ENCODE measurements around the gene TENT5C. TPM values are rescaled to one million over a fixed set of nuclear protein-coding genes. Genes with fewer than 3 reads are reported as not detected.
A peak's percentile ranks its signal among the peaks of the same experiment; 100 is the strongest.

TENT5C gene
- total and polyA plus RNA-seq, 7 experiments from 2014 or later = 0.91 to 47.0 (median 3.9) TPM

DNA sequence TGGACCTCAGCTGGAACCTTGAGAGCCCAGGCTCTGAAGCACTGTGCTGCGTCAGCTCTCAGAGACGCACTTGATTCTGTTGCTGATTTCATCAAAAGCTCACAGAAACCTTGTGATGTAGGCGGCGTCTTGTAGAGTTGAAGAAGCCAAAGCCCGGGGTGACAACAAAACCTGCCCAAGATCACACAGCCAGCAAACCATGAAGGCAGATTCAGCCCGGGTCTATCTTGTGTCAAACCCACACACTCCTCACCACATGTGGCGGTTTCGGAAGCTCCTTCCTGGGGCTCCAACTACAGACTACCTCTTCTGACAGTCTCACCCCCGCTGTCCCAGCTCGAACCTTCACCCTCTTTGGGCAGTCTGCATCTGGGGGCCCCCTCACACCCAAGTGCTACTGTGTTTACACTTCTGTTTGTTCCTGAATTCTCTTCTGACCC, 50.4 kb downstream of the TENT5C start:
- H3K27me3 ChIP-seq (ENCODE audit: control insufficient read depth in 2 of 2, insufficient read depth in 2 of 2, low read length in 2 of 2) = no peaks in the 10 kb centered on the region
- H3K36me3 ChIP-seq (ENCODE audit: control insufficient read depth in 2 of 3, insufficient read depth in 3 of 3, low read length in 3 of 3) = no peaks in the 10 kb centered on the region
- peak overlapping the region; percentile 79 to 98 (median 88) for H3K27ac Mint-ChIP-seq
- ChIA-PET POLR2A (interaction anchor here (0.6 to 3.1 kb wide), 5 partner anchors 8 to 888 kb away, joined by 3 to 42 read pairs (median 5); partner anchors contain the start of genes MAN1A2 and TENT5C), CTCF (interaction anchor here (0.9 to 6.0 kb wide), 5 partner anchors 10 to 335 kb away, joined by 3 to 38 read pairs (median 3); partner anchors contain the start of gene TENT5C)
- intact Hi-C loops (cut with micrococcal nuclease) = loop anchor here (1.0 to 5.0 kb wide), 8 partner anchors 8 to 289 kb away; partner anchors contain the start of genes GDAP2 (in 2 of the 2), WDR3 (in 2 of the 2), MAN1A2 (in 1 of the 2) and TENT5C (in 1 of the 2)
- H3K27ac ChIP-seq (ENCODE audit: low read depth, low read length) = peak overlapping the region; percentile 5
- H3K36me3 Mint-ChIP-seq = peaks cover 0 to 13% (median 0%) of the 10 kb centered on the region in 5 donors
- peaks cover 0 to 46% (median 10%) of the 10 kb centered on the region in 5 donors for H3K27me3 Mint-ChIP-seq
- DNase-seq (peak; percentile 48 to 91 (median 87)), ATAC-seq (peak; percentile 84)
- H3K4me3 ChIP-seq (ENCODE audit: low read length) = peak overlapping the region; percentile 17
- H3K4me1 ChIP-seq (ENCODE audit: control insufficient read depth in 2 of 2, insufficient read depth in 2 of 2, low read length in 2 of 2) = peaks cover 80 to 94% of the 10 kb centered on the region in 2 donors
- peaks cover 83 to 94% (median 88%) of the 10 kb centered on the region in 7 donors for H3K4me1 Mint-ChIP-seq
- H3K9me3 Mint-ChIP-seq = peaks cover 0 to 4% (median 2%) of the 10 kb centered on the region in 11 donors
- H3K9me3 ChIP-seq (ENCODE audit: control insufficient read depth in 2 of 3, low read length in 3 of 3) = no peaks in the 10 kb centered on the region
- peak overlapping the region; percentile 63 to 84 (median 76) for H3K4me3 Mint-ChIP-seq

DNA sequence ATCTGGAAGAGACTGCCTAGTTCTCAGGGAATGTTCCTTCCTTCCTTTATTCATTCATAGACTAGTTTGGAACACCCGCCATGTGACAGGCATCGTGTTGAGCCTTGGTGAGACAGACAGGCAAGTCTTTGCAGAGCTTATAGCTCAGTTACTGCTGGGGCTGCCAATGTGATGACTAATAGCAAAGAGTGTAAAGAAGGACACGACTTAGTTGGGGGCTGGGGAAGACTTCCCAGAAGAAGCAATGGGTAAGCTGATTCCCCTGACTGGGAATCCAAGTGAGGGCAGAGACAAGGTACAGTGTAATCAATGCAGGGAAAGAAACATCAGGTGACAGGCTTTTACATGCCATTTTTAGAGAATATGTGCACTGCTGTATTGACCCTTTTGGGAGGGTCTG, 51.2 kb downstream of the TENT5C start:
- Histone ChIP-seq H3K4me3 (ENCODE audit: low read length) (peak overlapping the region; percentile 17), H3K27ac (ENCODE audit: low read depth, low read length) (no peak overlapping the region), H3K4me1 (ENCODE audit: control insufficient read depth in 2 of 2, insufficient read depth in 2 of 2, low read length in 2 of 2) (peaks cover 85 to 94% of the 10 kb centered on the region in 2 donors), H3K36me3 (ENCODE audit: control insufficient read depth in 2 of 3, insufficient read depth in 3 of 3, low read length in 3 of 3) (no peaks in the 10 kb centered on the region), H3K27me3 (ENCODE audit: control insufficient read depth in 2 of 2, insufficient read depth in 2 of 2, low read length in 2 of 2) (no peaks in the 10 kb centered on the region), H3K9me3 (ENCODE audit: control insufficient read depth in 2 of 3, low read length in 3 of 3) (no peaks in the 10 kb centered on the region)
- ChIA-PET CTCF (interaction anchor here (1.1 to 6.0 kb wide), 3 partner anchors 50 to 335 kb away, joined by 3 to 38 read pairs (median 10); partner anchors contain the start of gene TENT5C), POLR2A (interaction anchor here (1.1 to 3.1 kb wide), 3 partner anchors 7 to 888 kb away, joined by 3 to 42 read pairs (median 5); partner anchors contain the start of gene TENT5C)
- Mint-ChIP-seq H3K27ac (peak overlapping the region in 8 of 9 donors; percentile 28 to 98 (median 87)), H3K4me3 (peak overlapping the region in 6 of 10 donors; percentile 54 to 79 (median 73)), H3K36me3 (peaks cover 0 to 18% (median 3%) of the 10 kb centered on the region in 5 donors), H3K27me3 (peaks cover 0 to 43% (median 8%) of the 10 kb centered on the region in 5 donors), H3K9me3 (peaks cover 0 to 12% (median 7%) of the 10 kb centered on the region in 11 donors), H3K4me1 (peaks cover 81 to 97% (median 94%) of the 10 kb centered on the region in 7 donors)
- ATAC-seq = no peak
- intact Hi-C loops (cut with micrococcal nuclease) = loop anchor here (2.0 to 5.0 kb wide), 3 partner anchors 78 to 290 kb away; partner anchors contain the start of genes GDAP2 (in 2 of the 2), WDR3 (in 2 of the 2) and MAN1A2 (in 1 of the 2)
- peak in 1 of 9 donors; percentile 19 for DNase-seq

DNA sequence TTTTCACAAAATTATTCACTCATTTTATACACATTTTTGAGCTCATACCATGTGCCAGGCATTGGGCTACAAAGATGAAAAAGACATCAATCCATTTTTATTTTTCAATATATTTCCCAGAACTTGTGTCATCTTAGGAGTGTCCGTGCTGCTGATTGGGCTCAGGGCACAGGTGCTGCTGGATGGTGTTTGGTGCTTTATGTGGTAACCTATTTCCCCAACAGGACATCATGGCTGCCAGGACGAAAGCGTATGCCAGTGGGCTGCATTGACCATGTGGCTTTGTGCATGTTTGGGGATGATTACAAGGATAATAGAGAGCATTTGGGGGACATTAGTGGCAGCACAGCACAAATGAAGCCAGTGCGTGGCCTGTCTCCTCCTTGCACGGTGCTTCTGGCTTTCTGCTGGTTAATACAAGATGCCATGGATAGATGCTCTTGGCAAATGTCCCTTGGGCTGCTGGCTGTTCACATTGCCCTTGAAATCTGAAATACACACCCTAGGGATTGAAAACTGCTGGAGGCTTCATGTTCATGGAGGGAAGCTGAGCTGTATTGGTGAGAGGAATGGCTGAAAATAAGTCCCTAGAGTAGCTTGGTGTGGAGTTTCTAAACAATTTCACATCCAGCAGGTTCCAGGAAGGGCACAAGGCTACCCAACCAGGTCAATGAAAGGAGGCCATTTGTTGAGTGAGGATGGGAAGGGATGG, 52.3 kb downstream of the TENT5C start:
- CTCF ChIA-PET = interaction anchor here (0.8 to 6.0 kb wide), 6 partner anchors 16 to 123 kb away, joined by 3 to 38 read pairs (median 5); no protein-coding TSS in a partner anchor
- intact Hi-C loops (cut with micrococcal nuclease) = loop anchor here (2.0 to 5.0 kb wide), 5 partner anchors 15 to 597 kb away; partner anchors contain the start of genes GDAP2 (in 2 of the 2), WDR3 (in 2 of the 2), MAN1A2 (in 1 of the 2) and TTF2 (in 1 of the 2)

GRCh38 chr1:117658676-117659075, 52.8 kb downstream of the TENT5C start:
- ATAC-seq (peak; percentile 68), DNase-seq (peak; percentile 28 to 89 (median 85))
- intact Hi-C loops (cut with micrococcal nuclease) = loop anchor here (2.0 to 5.0 kb wide), 3 partner anchors 16 to 598 kb away; partner anchors contain the start of genes MAN1A2 (in 1 of the 2) and TTF2 (in 1 of the 2)
- no peaks in the 10 kb centered on the region for H3K27me3 ChIP-seq (ENCODE audit: control insufficient read depth in 2 of 2, insufficient read depth in 2 of 2, low read length in 2 of 2)
- peaks cover 0 to 8% (median 0%) of the 10 kb centered on the region in 3 experiments for H3K9me3 ChIP-seq (ENCODE audit: control insufficient read depth in 2 of 3, low read length in 3 of 3)
- ChIA-PET CTCF (interaction anchor here (0.7 to 6.0 kb wide), 8 partner anchors 15 to 124 kb away, joined by 3 to 38 read pairs (median 4); no protein-coding TSS in a partner anchor), POLR2A (interaction anchor here (1.0 to 2.0 kb wide), 4 partner anchors 9 to 1221 kb away, joined by 3 to 12 read pairs (median 4); partner anchors contain the start of gene TENT5C)
- H3K4me3 ChIP-seq (ENCODE audit: low read length) = peak overlapping the region; percentile 30
- Mint-ChIP-seq H3K9me3 (peaks cover 0 to 27% (median 14%) of the 10 kb centered on the region in 11 donors), H3K27me3 (peaks cover 0 to 34% (median 0%) of the 10 kb centered on the region in 5 donors), H3K36me3 (peaks cover 2 to 25% (median 7%) of the 10 kb centered on the region in 5 donors), H3K4me3 (peak overlapping the region; percentile 40 to 86 (median 66)), H3K27ac (peak overlapping the region; percentile 13 to 95 (median 81)), H3K4me1 (peaks cover 69 to 95% (median 92%) of the 10 kb centered on the region in 7 donors)
- no peak overlapping the region for H3K27ac ChIP-seq (ENCODE audit: low read depth, low read length)
- peaks cover 76 to 94% of the 10 kb centered on the region in 2 donors for H3K4me1 ChIP-seq (ENCODE audit: control insufficient read depth in 2 of 2, insufficient read depth in 2 of 2, low read length in 2 of 2)
- H3K36me3 ChIP-seq (ENCODE audit: control insufficient read depth in 2 of 3, insufficient read depth in 3 of 3, low read length in 3 of 3) = no peaks in the 10 kb centered on the region

More for the DNA sequence above, 52.3 kb downstream of the TENT5C start:
- no peaks in the 10 kb centered on the region for H3K27me3 ChIP-seq (ENCODE audit: control insufficient read depth in 2 of 2, insufficient read depth in 2 of 2, low read length in 2 of 2)
- H3K4me1 ChIP-seq (ENCODE audit: control insufficient read depth in 2 of 2, insufficient read depth in 2 of 2, low read length in 2 of 2) = peaks cover 81 to 94% of the 10 kb centered on the region in 2 donors
- H3K4me3 ChIP-seq (ENCODE audit: low read length) = peak overlapping the region; percentile 9
- no peaks in the 10 kb centered on the region for H3K36me3 ChIP-seq (ENCODE audit: control insufficient read depth in 2 of 3, insufficient read depth in 3 of 3, low read length in 3 of 3)
- H3K27ac ChIP-seq (ENCODE audit: low read depth, low read length) = no peak overlapping the region
- peaks cover 0 to 21% (median 11%) of the 10 kb centered on the region in 11 donors for H3K9me3 Mint-ChIP-seq
- peaks cover 0 to 8% (median 0%) of the 10 kb centered on the region in 3 experiments for H3K9me3 ChIP-seq (ENCODE audit: control insufficient read depth in 2 of 3, low read length in 3 of 3)
- H3K36me3 Mint-ChIP-seq = peaks cover 0 to 21% (median 7%) of the 10 kb centered on the region in 5 donors
- peak overlapping the region; percentile 13 to 95 (median 81) for H3K27ac Mint-ChIP-seq
- H3K4me3 Mint-ChIP-seq = peak overlapping the region; percentile 22 to 86 (median 64)
- POLR2A ChIA-PET = interaction anchor here (0.6 to 3.1 kb wide), 6 partner anchors 9 to 1220 kb away, joined by 3 to 42 read pairs (median 4); partner anchors contain the start of gene TENT5C
- ATAC-seq (no peak), DNase-seq (no peak)
- H3K27me3 Mint-ChIP-seq = peaks cover 0 to 34% (median under 1%) of the 10 kb centered on the region in 5 donors
- H3K4me1 Mint-ChIP-seq = peaks cover 71 to 95% (median 92%) of the 10 kb centered on the region in 7 donors

DNA sequence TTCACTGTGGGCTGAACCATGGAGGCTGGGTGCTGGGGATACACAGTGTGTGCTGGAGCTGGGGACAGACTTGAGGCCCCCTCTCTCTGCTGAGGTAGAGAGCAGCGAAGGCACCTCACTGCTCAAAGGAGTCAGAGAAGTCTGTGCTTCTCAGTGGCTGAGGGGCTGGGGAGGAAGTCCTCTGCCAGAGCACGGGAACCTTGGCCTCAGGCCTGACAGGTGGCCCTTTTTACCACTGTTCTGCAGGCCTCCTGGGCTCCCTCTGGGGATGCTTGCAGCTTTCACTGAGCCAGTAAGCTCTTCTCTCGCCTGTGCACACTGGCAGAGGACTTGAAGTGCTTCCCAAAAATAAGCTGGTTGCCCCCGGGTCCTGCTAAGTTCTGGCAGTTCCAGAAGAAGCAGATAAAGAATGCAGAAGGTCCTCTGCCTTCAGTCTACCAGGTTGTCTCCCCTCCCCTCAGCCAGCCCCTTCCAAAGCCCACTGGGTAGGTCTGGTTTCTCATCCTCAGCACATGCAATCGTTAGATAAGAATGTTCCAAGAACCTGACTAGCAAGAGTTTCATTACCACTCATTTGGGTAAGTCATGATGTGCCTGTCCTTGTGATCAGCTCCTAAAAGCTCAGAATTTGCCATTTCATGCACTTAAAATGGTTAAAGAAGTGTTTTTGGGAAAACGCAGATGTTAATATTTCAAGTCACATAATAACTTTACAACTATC, 53.9 kb downstream of the TENT5C start:
- ChIA-PET CTCF (interaction anchor here (0.7 to 6.0 kb wide), 4 partner anchors 14 to 125 kb away, joined by 3 to 38 read pairs (median 5); no protein-coding TSS in a partner anchor), POLR2A (interaction anchor here (1.0 to 2.0 kb wide), 3 partner anchors 11 to 1222 kb away, joined by 3 to 12 read pairs (median 5); partner anchors contain the start of gene TENT5C)
- no peak overlapping the region for H3K27ac ChIP-seq (ENCODE audit: low read depth, low read length)
- peak overlapping the region in 7 of 9 donors; percentile 74 to 95 (median 85) for H3K27ac Mint-ChIP-seq
- H3K4me3 Mint-ChIP-seq = peak overlapping the region in 8 of 10 donors; percentile 12 to 86 (median 64)
- peaks cover 0 to 31% (median 0%) of the 10 kb centered on the region in 5 donors for H3K27me3 Mint-ChIP-seq
- no peaks in the 10 kb centered on the region for H3K36me3 ChIP-seq (ENCODE audit: control insufficient read depth in 2 of 3, insufficient read depth in 3 of 3, low read length in 3 of 3)
- peaks cover 69 to 95% (median 92%) of the 10 kb centered on the region in 7 donors for H3K4me1 Mint-ChIP-seq
- H3K36me3 Mint-ChIP-seq = peaks cover 3 to 30% (median 7%) of the 10 kb centered on the region in 5 donors
- H3K9me3 ChIP-seq (ENCODE audit: control insufficient read depth in 2 of 3, low read length in 3 of 3) = peaks cover 0 to 8% (median 0%) of the 10 kb centered on the region in 3 experiments
- no peak overlapping the region for H3K4me3 ChIP-seq (ENCODE audit: low read length)
- H3K27me3 ChIP-seq (ENCODE audit: control insufficient read depth in 2 of 2, insufficient read depth in 2 of 2, low read length in 2 of 2) = no peaks in the 10 kb centered on the region
- intact Hi-C loops (cut with micrococcal nuclease) = loop anchor here (2.0 to 10.0 kb wide), 7 partner anchors 17 to 1483 kb away; partner anchors contain the start of genes MAN1A2 (in 1 of the 2), TRIM45 (in 1 of the 2), TTF2 (in 1 of the 2) and WARS2 (in 1 of the 2)
- no peak for DNase-seq
- no peak for ATAC-seq
- H3K4me1 ChIP-seq (ENCODE audit: control insufficient read depth in 2 of 2, insufficient read depth in 2 of 2, low read length in 2 of 2) = peaks cover 76 to 91% of the 10 kb centered on the region in 2 donors
- peaks cover 0 to 33% (median 15%) of the 10 kb centered on the region in 11 donors for H3K9me3 Mint-ChIP-seq
